ENCODE measurements around the gene GCGR. TPM values are rescaled to one million over a fixed set of nuclear protein-coding genes. Genes with fewer than 3 reads are reported as not detected.

The GCGR gene
- total and polyA plus RNA-seq, 2 of the 13 experiments (the other 11 are each of a cell fraction or from before 2014, with no cell fraction given): 0.04 to 0.13 TPM

- TF ChIP-seq ZNF407 (CRISPR knock-in tag; IDR thresholded peaks at IDR 0.05; ENCODE audit: not compliant biosample characterization) (no peak), ZFP36L1 (CRISPR knock-in tag; IDR thresholded peaks at IDR 0.05) (no peak), ZNF333 (CRISPR knock-in tag; IDR thresholded peaks at IDR 0.05; ENCODE audit: borderline replicate concordance) (no peak), MXD3 (CRISPR knock-in tag; IDR thresholded peaks at IDR 0.05) (no peak), CC2D1A (CRISPR knock-in tag; IDR thresholded peaks at IDR 0.05) (no peak), ZNF468 (CRISPR knock-in tag; IDR thresholded peaks at IDR 0.05) (no peak), NCOA2 (CRISPR knock-in tag; IDR thresholded peaks at IDR 0.05) (no peak), LBX2 (CRISPR knock-in tag; IDR thresholded peaks at IDR 0.05; ENCODE audit: borderline replicate concordance) (no peak), ZNF749 (CRISPR knock-in tag; IDR thresholded peaks at IDR 0.05; ENCODE audit: borderline replicate concordance) (peak; percentile 26; the same call in 1 of the 2 replicates), ZEB1 (IDR thresholded peaks at IDR 0.05; ENCODE audit: insufficient replicate concordance, low read depth) (no peak), ATF7 (IDR thresholded peaks at IDR 0.05) (no peak), ATF7 (CRISPR knock-in tag; IDR thresholded peaks at IDR 0.05) (no peak), RNF2 (conservative IDR thresholded peaks at IDR 0.05; ENCODE audit: low read depth) (no peak), TBX3 (IDR thresholded peaks at IDR 0.05; ENCODE audit: borderline replicate concordance) (no peak), ZNF564 (CRISPR knock-in tag; IDR thresholded peaks at IDR 0.05) (no peak), NFRKB (IDR thresholded peaks at IDR 0.05) (no peak), ZNF703 (CRISPR knock-in tag; IDR thresholded peaks at IDR 0.05; ENCODE audit: borderline replicate concordance) (no peak), ZNF652 (CRISPR knock-in tag; IDR thresholded peaks at IDR 0.05; ENCODE audit: borderline replicate concordance, low read depth) (no peak), ZNF18 (CRISPR knock-in tag; IDR thresholded peaks at IDR 0.05; ENCODE audit: insufficient replicate concordance) (no peak), ZNF619 (CRISPR knock-in tag; IDR thresholded peaks at IDR 0.05) (no peak), ZBTB7A (CRISPR knock-in tag; IDR thresholded peaks at IDR 0.05) (peak; percentile 17)
Observed at GRCh38 chr17:81831957-81832607, 28.1 kb downstream of the GCGR start (continued).

All from HepG2 (cell line).